H9 (cell line): Measurements from ENCODE around the gene GRIFIN. TPM values are rescaled to one million over a fixed set of nuclear protein-coding genes. Genes with fewer than 3 reads are reported as not detected.

Experiments
- DNase-seq: peaks from one replicate; pipeline ENCODE4 v3.0.0-alpha.2; 2017
- H2AFZ ChIP-seq: one replicate; pipeline ENCODE4 v1.6.1; 2013; ENCODE audit warnings: mild to moderate bottlenecking, low read length, control low read depth, moderate library complexity
- H2AK5ac ChIP-seq: 2 replicates; pipeline ENCODE4 v1.6.1; 2013; ENCODE audit warnings: low read length, control low read depth, mixed read lengths; ENCODE audit not compliant: insufficient read length
- H2BK120ac ChIP-seq: one replicate; pipeline ENCODE4 v1.6.1; 2013; ENCODE audit warnings: low read depth, mild to moderate bottlenecking, low read length, control low read depth, inconsistent platforms; ENCODE audit not compliant: poor library complexity, severe bottlenecking
- H2BK12ac ChIP-seq: 2 replicates; pipeline ENCODE4 v1.6.1; 2013; ENCODE audit warnings: low read length, control low read depth, mixed read lengths, low read depth; ENCODE audit not compliant: insufficient read length
- H2BK15ac ChIP-seq: 2 replicates; pipeline ENCODE4 v1.6.1; 2013; ENCODE audit warnings: low read depth, low read length, control low read depth
- H2BK20ac ChIP-seq: one replicate; pipeline ENCODE4 v1.6.1; 2013; ENCODE audit warnings: low read depth, mild to moderate bottlenecking, low read length, control low read depth, inconsistent platforms; ENCODE audit not compliant: poor library complexity, severe bottlenecking
- H2BK5ac ChIP-seq: 2 replicates; pipeline ENCODE4 v1.6.1; 2013; ENCODE audit warnings: low read length, control low read depth, mixed read lengths; ENCODE audit not compliant: insufficient read length
- H3K14ac ChIP-seq: 2 replicates; pipeline ENCODE4 v1.6.1; 2013; ENCODE audit warnings: low read length, control low read depth; ENCODE audit not compliant: insufficient read depth
- H3K18ac ChIP-seq: 2 replicates; pipeline ENCODE4 v1.6.1; 2013; ENCODE audit warnings: low read depth, mild to moderate bottlenecking, mixed read lengths, low read length, control low read depth; ENCODE audit not compliant: insufficient read length
- H3K23ac ChIP-seq: 2 replicates; pipeline ENCODE4 v1.6.1; 2013; ENCODE audit warnings: low read length, control low read depth, mixed read lengths, low read depth; ENCODE audit not compliant: insufficient read length
- H3K23me2 ChIP-seq: 2 replicates; pipeline ENCODE4 v1.6.1; 2013; ENCODE audit warnings: low read depth, mild to moderate bottlenecking, mixed read lengths, low read length, control low read depth; ENCODE audit not compliant: insufficient read length, poor library complexity, severe bottlenecking
- H3K27ac ChIP-seq: 2 replicates; pipeline ENCODE4 v1.5.1; 2013; ENCODE audit warnings: low read length, control low read depth, mixed read lengths, low read depth; ENCODE audit not compliant: insufficient read length
- H3K27me3 ChIP-seq: 2 replicates; pipeline ENCODE4 v1.6.1; 2013; ENCODE audit warnings: low read length, control low read depth, inconsistent platforms; ENCODE audit not compliant: insufficient read depth
- H3K4ac ChIP-seq: 2 replicates; pipeline ENCODE4 v1.6.1; 2013; ENCODE audit warnings: low read depth, mild to moderate bottlenecking, control low read depth, inconsistent platforms, low read length, moderate library complexity
- H3K4me1 ChIP-seq: 2 replicates; pipeline ENCODE4 v1.6.1; 2013; ENCODE audit warnings: low read length, control low read depth, inconsistent platforms; ENCODE audit not compliant: insufficient read depth
- H3K4me2 ChIP-seq: 2 replicates; pipeline ENCODE4 v1.6.1; 2013; ENCODE audit warnings: low read length, control low read depth, mixed read lengths; ENCODE audit not compliant: insufficient read length, insufficient read depth
- H3K56ac ChIP-seq: 2 replicates; pipeline ENCODE4 v1.6.1; 2013; ENCODE audit warnings: low read depth, mild to moderate bottlenecking, mixed read lengths, low read length, control low read depth; ENCODE audit not compliant: insufficient read length
- H3K79me1 ChIP-seq: 2 replicates; pipeline ENCODE4 v1.6.1; 2013; ENCODE audit warnings: low read depth, mild to moderate bottlenecking, moderate library complexity, low read length, control low read depth, inconsistent platforms; ENCODE audit not compliant: insufficient read depth, poor library complexity, severe bottlenecking
- H3K79me2 ChIP-seq: 2 replicates; pipeline ENCODE4 v1.6.1; 2013; ENCODE audit warnings: low read length, control low read depth, inconsistent platforms; ENCODE audit not compliant: insufficient read depth
- H3K9ac ChIP-seq: 2 replicates; pipeline ENCODE4 v1.6.1; 2013; ENCODE audit warnings: low read length, control low read depth, mixed read lengths; ENCODE audit not compliant: insufficient read length; ENCODE audit errors: extremely low read depth
- H3K9me3 ChIP-seq: one replicate; pipeline ENCODE4 v1.6.1; 2013; ENCODE audit warnings: low read depth, low read length, inconsistent platforms; ENCODE audit not compliant: control insufficient read depth
- H3T11ph ChIP-seq: one replicate; pipeline ENCODE4 v1.6.1; 2013; ENCODE audit warnings: mild to moderate bottlenecking, low read length, control low read depth, inconsistent platforms
- H4K20me1 ChIP-seq: one replicate; pipeline ENCODE4 v1.6.1; 2013; ENCODE audit not compliant: control insufficient read depth, insufficient read length, insufficient read depth
- H4K5ac ChIP-seq: 2 replicates; pipeline ENCODE4 v1.6.1; 2013; ENCODE audit warnings: low read depth, mild to moderate bottlenecking, mixed read lengths, low read length, control low read depth; ENCODE audit not compliant: insufficient read length
- H4K8ac ChIP-seq: replicated peaks from 2 replicates; pipeline ENCODE4 v1.6.1; 2013; ENCODE audit warnings: low read length, control low read depth, mixed read lengths, low read depth; ENCODE audit not compliant: insufficient read length
- H4K91ac ChIP-seq: 2 replicates; pipeline ENCODE4 v1.6.1; 2013; ENCODE audit warnings: low read depth, mild to moderate bottlenecking, moderate library complexity, mixed read lengths, low read length, control low read depth; ENCODE audit not compliant: insufficient read length
- H3K27ac Mint-ChIP-seq, 3 experiments: 2 replicates in 2 of 3; 3 replicates in 1 of 3; pipeline ENCODE4 v1.8.0; 2020 to 2021; ENCODE audit warnings: mixed read lengths in 3 of 3, mild to moderate bottlenecking in 1 of 3, moderate library complexity in 1 of 3
- H3K27me3 Mint-ChIP-seq: 2 replicates; pipeline ENCODE4 v1.8.0; 2021; ENCODE audit warnings: low read depth, mild to moderate bottlenecking, moderate library complexity, mixed read lengths
- H3K36me3 Mint-ChIP-seq, 3 experiments: 2 replicates in 2 of 3; 3 replicates in 1 of 3; pipeline ENCODE4 v1.8.0; 2020 to 2021; ENCODE audit warnings: low read depth in 3 of 3, mixed read lengths in 3 of 3; ENCODE audit not compliant: insufficient read depth in 1 of 3
- H3K4me1 Mint-ChIP-seq, 2 experiments: 2 replicates each; pipeline ENCODE4 v1.8.0; 2020; ENCODE audit warnings: mixed read lengths in 2 of 2
- H3K4me3 Mint-ChIP-seq, 2 experiments: 2 replicates in 1 of 2; 3 replicates in 1 of 2; pipeline ENCODE4 v1.8.0; 2020 to 2021; ENCODE audit warnings: mild to moderate bottlenecking in 2 of 2, mixed read lengths in 2 of 2, moderate library complexity in 1 of 2
- H3K9me3 Mint-ChIP-seq, 2 experiments: 2 replicates in 1 of 2; 3 replicates in 1 of 2; pipeline ENCODE4 v1.8.0; 2020; ENCODE audit warnings: mild to moderate bottlenecking in 2 of 2, mixed read lengths in 2 of 2, moderate library complexity in 1 of 2
- CTCF ChIP-seq: fragments of 200-600 bp; sonication (generic); conservative IDR thresholded peaks from 3 replicates; pipeline ENCODE4 v1.8.0; 2021; ENCODE audit warnings: antibody characterized with exemption, mild to moderate bottlenecking
- WGBS: extraction: QIAGEN DNeasy Blood & Tissue Kit; methylation state at CpG from one replicate; pipeline ENCODE4 v1.1.7; 2013; ENCODE audit warnings: missing lambda C conversion rate, low lambda C conversion rate, mixed read lengths; ENCODE audit not compliant: insufficient read length; ENCODE audit errors: extremely low coverage; 5-methylcytosine and 5-hydroxymethylcytosine counted together
- total RNA-seq: library from RNA; stranded (reverse); gene quantifications from 2 replicates; pipeline ENCODE4 v1.2.1, GENCODE V29; 2021

The GRIFIN gene
- total RNA-seq, 1 experiment from 2014 or later = not detected

GRCh38 chr7:2446676-2447075 is 29.5 kb downstream of the GRIFIN start:
- H4K20me1 ChIP-seq = no peaks in the 10 kb centered on the region
- no CpG with 5 or more reads among the region's 10 CpGs for WGBS
- H3K4ac ChIP-seq = no peak overlapping the region
- H3K4me2 ChIP-seq = no peak overlapping the region
- no peaks in the 10 kb centered on the region; the same call in 1 of the 2 replicates for H3K27me3 Mint-ChIP-seq
- H4K91ac ChIP-seq = no peak overlapping the region
- no peak overlapping the region for H2BK12ac ChIP-seq
- H2AK5ac ChIP-seq = no peak overlapping the region
- H3K79me1 ChIP-seq = no peaks in the 10 kb centered on the region
- H2BK15ac ChIP-seq = no peak overlapping the region
- H3K23ac ChIP-seq = no peak overlapping the region
- H3K9ac ChIP-seq = no peak overlapping the region
- H3K9me3 Mint-ChIP-seq = no peaks in the 10 kb centered on the region; a peak in 1 of 5 replicates
- H3K4me1 Mint-ChIP-seq = peaks cover 2% of the 10 kb centered on the region in 2 experiments; a peak in 3 of 4 replicates
- H3K27ac Mint-ChIP-seq = peak overlapping the region in 1 of 3 experiments; percentile 76; a peak in 1 of 7 replicates
- no peak overlapping the region for H3K14ac ChIP-seq
- no peaks in the 10 kb centered on the region for H3K4me1 ChIP-seq
- DNase-seq = no peak
- H3K27me3 ChIP-seq = no peaks in the 10 kb centered on the region
- no peak overlapping the region for H3K4me3 Mint-ChIP-seq
- H2BK120ac ChIP-seq = no peak overlapping the region
- H3K79me2 ChIP-seq = no peaks in the 10 kb centered on the region
- no peak overlapping the region for H3K56ac ChIP-seq
- no peak overlapping the region for H4K5ac ChIP-seq
- H3K23me2 ChIP-seq = no peaks in the 10 kb centered on the region
- no peak overlapping the region for H2BK20ac ChIP-seq
- no peak for TF ChIP-seq CTCF
- no peak overlapping the region for H4K8ac ChIP-seq
- no peak overlapping the region for H3K27ac ChIP-seq
- H3K36me3 Mint-ChIP-seq = peaks cover 0 to 13% (median 9%) of the 10 kb centered on the region in 3 experiments; a peak in 4 of 7 replicates
- no peaks in the 10 kb centered on the region for H3K9me3 ChIP-seq
- no peak overlapping the region for H2AFZ ChIP-seq
- H2BK5ac ChIP-seq = no peak overlapping the region
- no peak overlapping the region for H3K18ac ChIP-seq
- no peak overlapping the region for H3T11ph ChIP-seq
